ENCODE results near the gene P4HTM.
A peak's percentile ranks its signal among the peaks of the same experiment; 100 is the strongest.

The P4HTM gene

GRCh38 chr3:48970586-48970985 lies 19.5 kb upstream of the P4HTM start:
- H3K36me3 Mint-ChIP-seq = peaks cover 11% of the 10 kb centered on the region
- no peak overlapping the region for H3K4me3 Mint-ChIP-seq
- no peak overlapping the region for H3K27ac Mint-ChIP-seq
- H3K9me3 Mint-ChIP-seq = no peaks in the 10 kb centered on the region
- H3K27me3 Mint-ChIP-seq = no peaks in the 10 kb centered on the region
- H3K4me1 Mint-ChIP-seq = no peaks in the 10 kb centered on the region

- no peaks in the 10 kb centered on the region for H3K27me3 Mint-ChIP-seq
- peaks cover 9% of the 10 kb centered on the region for H3K36me3 Mint-ChIP-seq
- no peaks in the 10 kb centered on the region for H3K9me3 Mint-ChIP-seq
- H3K27ac Mint-ChIP-seq = no peak overlapping the region
- H3K4me1 Mint-ChIP-seq = no peaks in the 10 kb centered on the region
- H3K4me3 Mint-ChIP-seq = no peak overlapping the region
These were observed 15.8 kb upstream of the P4HTM start for GRCh38 chr3:48974076-48974864.

GRCh38 chr3:48979451-48979850 lies 10.6 kb upstream of the P4HTM start:
- Mint-ChIP-seq H3K27ac (no peak overlapping the region), H3K4me3 (no peak overlapping the region), H3K36me3 (peaks cover 9% of the 10 kb centered on the region)

GRCh38 chr3:48980295-48980694 lies 9.7 kb upstream of the P4HTM start:
- Mint-ChIP-seq H3K9me3 (no peaks in the 10 kb centered on the region), H3K4me1 (no peaks in the 10 kb centered on the region), H3K36me3 (peaks cover 6% of the 10 kb centered on the region), H3K27ac (no peak overlapping the region), H3K4me3 (no peak overlapping the region), H3K27me3 (no peaks in the 10 kb centered on the region)

More at GRCh38 chr3:48979451-48979850, 10.6 kb upstream of the P4HTM start:
- Mint-ChIP-seq H3K27me3 (no peaks in the 10 kb centered on the region), H3K9me3 (no peaks in the 10 kb centered on the region), H3K4me1 (no peaks in the 10 kb centered on the region)

- H3K4me1 Mint-ChIP-seq = no peaks in the 10 kb centered on the region
- no peaks in the 10 kb centered on the region for H3K27me3 Mint-ChIP-seq
- no peaks in the 10 kb centered on the region for H3K9me3 Mint-ChIP-seq
- no peak overlapping the region for H3K27ac Mint-ChIP-seq
- peaks cover 6% of the 10 kb centered on the region for H3K36me3 Mint-ChIP-seq
- no peak overlapping the region for H3K4me3 Mint-ChIP-seq
These were observed 8.0 kb upstream of the P4HTM start for GRCh38 chr3:48982016-48982415.

GRCh38 chr3:48982686-48983085 lies 7.4 kb upstream of the P4HTM start:
- no peak overlapping the region for H3K4me3 Mint-ChIP-seq
- H3K9me3 Mint-ChIP-seq = no peaks in the 10 kb centered on the region

GRCh38 chr3:48983096-48983495 lies 6.9 kb upstream of the P4HTM start:
- Mint-ChIP-seq H3K4me3 (no peak overlapping the region), H3K36me3 (peaks cover 6% of the 10 kb centered on the region), H3K27ac (no peak overlapping the region), H3K9me3 (no peaks in the 10 kb centered on the region), H3K4me1 (peaks cover 6% of the 10 kb centered on the region), H3K27me3 (no peaks in the 10 kb centered on the region)

More at GRCh38 chr3:48982686-48983085, 7.4 kb upstream of the P4HTM start:
- H3K27ac Mint-ChIP-seq = no peak overlapping the region
- H3K4me1 Mint-ChIP-seq = peaks cover 2% of the 10 kb centered on the region
- peaks cover 6% of the 10 kb centered on the region for H3K36me3 Mint-ChIP-seq
- H3K27me3 Mint-ChIP-seq = no peaks in the 10 kb centered on the region

- H3K27ac Mint-ChIP-seq = no peak overlapping the region
These were observed 5.4 kb upstream of the P4HTM start for GRCh38 chr3:48984663-48985062.

GRCh38 chr3:48985831-48986376 lies 4.1 kb upstream of the P4HTM start:
- Mint-ChIP-seq H3K27ac (no peak overlapping the region), H3K36me3 (peaks cover 1% of the 10 kb centered on the region), H3K27me3 (no peaks in the 10 kb centered on the region), H3K4me3 (no peak overlapping the region), H3K9me3 (no peaks in the 10 kb centered on the region), H3K4me1 (peaks cover 18% of the 10 kb centered on the region)

More at GRCh38 chr3:48984663-48985062, 5.4 kb upstream of the P4HTM start:
- H3K27me3 Mint-ChIP-seq = no peaks in the 10 kb centered on the region
- peaks cover 16% of the 10 kb centered on the region for H3K4me1 Mint-ChIP-seq
- H3K4me3 Mint-ChIP-seq = no peak overlapping the region
- peaks cover 1% of the 10 kb centered on the region for H3K36me3 Mint-ChIP-seq
- H3K9me3 Mint-ChIP-seq = no peaks in the 10 kb centered on the region

GRCh38 chr3:48989126-48989795 lies 780 bp upstream of the P4HTM start:
- Mint-ChIP-seq H3K9me3 (no peaks in the 10 kb centered on the region), H3K27me3 (no peaks in the 10 kb centered on the region), H3K4me1 (peaks cover 31% of the 10 kb centered on the region), H3K27ac (peak overlapping the region; percentile 91), H3K36me3 (no peaks in the 10 kb centered on the region), H3K4me3 (peak overlapping the region; percentile 93)

GRCh38 chr3:48990636-48991469 lies 812 bp downstream of the P4HTM start:
- H3K27me3 Mint-ChIP-seq = no peaks in the 10 kb centered on the region
- H3K27ac Mint-ChIP-seq = peak overlapping the region; percentile 94
- H3K4me1 Mint-ChIP-seq = peaks cover 42% of the 10 kb centered on the region
- H3K4me3 Mint-ChIP-seq = peak overlapping the region; percentile 95
- H3K9me3 Mint-ChIP-seq = no peaks in the 10 kb centered on the region
- no peaks in the 10 kb centered on the region for H3K36me3 Mint-ChIP-seq

- no peak overlapping the region for H3K27ac Mint-ChIP-seq
- peaks cover 42% of the 10 kb centered on the region for H3K4me1 Mint-ChIP-seq
- no peaks in the 10 kb centered on the region for H3K36me3 Mint-ChIP-seq
- no peaks in the 10 kb centered on the region for H3K27me3 Mint-ChIP-seq
- peak overlapping the region; percentile 95 for H3K4me3 Mint-ChIP-seq
- no peaks in the 10 kb centered on the region for H3K9me3 Mint-ChIP-seq
These were observed 2.0 kb downstream of the P4HTM start for GRCh38 chr3:48991851-48992545.

GRCh38 chr3:48993834-48994233 lies 3.8 kb downstream of the P4HTM start:
- Mint-ChIP-seq H3K4me1 (peaks cover 35% of the 10 kb centered on the region), H3K27me3 (no peaks in the 10 kb centered on the region), H3K36me3 (no peaks in the 10 kb centered on the region), H3K9me3 (no peaks in the 10 kb centered on the region), H3K27ac (no peak overlapping the region), H3K4me3 (no peak overlapping the region)

GRCh38 chr3:48996640-48997039 lies 6.6 kb downstream of the P4HTM start:
- peaks cover 17% of the 10 kb centered on the region for H3K4me1 Mint-ChIP-seq
- no peaks in the 10 kb centered on the region for H3K36me3 Mint-ChIP-seq
- H3K27me3 Mint-ChIP-seq = no peaks in the 10 kb centered on the region
- H3K27ac Mint-ChIP-seq = no peak overlapping the region
- no peak overlapping the region for H3K4me3 Mint-ChIP-seq
- H3K9me3 Mint-ChIP-seq = no peaks in the 10 kb centered on the region

- Mint-ChIP-seq H3K36me3 (no peaks in the 10 kb centered on the region), H3K9me3 (no peaks in the 10 kb centered on the region), H3K27ac (peak overlapping the region; percentile 43), H3K4me1 (peaks cover 11% of the 10 kb centered on the region), H3K27me3 (no peaks in the 10 kb centered on the region), H3K4me3 (no peak overlapping the region)
These were observed 7.1 kb downstream of the P4HTM start for GRCh38 chr3:48997102-48997635.
